Stimulated activated naive B cell treated with anti-CD40 and anti-IgM and Interleukin-4, amounts not matched to agents 10 μg/mL and 1 μg/mL and 100 μg/mL, for 72 hours (primary cell): ENCODE results near the gene PRR35.

Experiments
- ATAC-seq, 2 donors: fragments of 150-1000 bp; cut with Tn5 transposase; replicated peaks; 2 replicates each; pipeline ENCODE4 v1.10.0; 2021; ENCODE audit warnings: moderate library complexity in 1 of 2
- DNase-seq: peaks from one replicate; pipeline ENCODE4 v3.0.0; 2021
- H3K27ac Mint-ChIP-seq: one replicate; pipeline ENCODE4 v1.8.0; 2022; ENCODE audit warnings: mild to moderate bottlenecking, mixed read lengths
- H3K27me3 Mint-ChIP-seq, 2 donors: one replicate each; pipeline ENCODE4 v1.8.0; 2022; ENCODE audit warnings: mixed read lengths in 2 of 2
- H3K36me3 Mint-ChIP-seq, 2 donors: one replicate each; pipeline ENCODE4 v1.8.0; 2022; ENCODE audit warnings: mixed read lengths in 2 of 2, mild to moderate bottlenecking in 1 of 2
- H3K4me1 Mint-ChIP-seq, 2 donors: one replicate each; pipeline ENCODE4 v1.8.0; 2022; ENCODE audit warnings: mixed read lengths in 2 of 2, mild to moderate bottlenecking in 1 of 2
- H3K4me3 Mint-ChIP-seq, 2 donors: one replicate each; pipeline ENCODE4 v1.8.0; 2022; ENCODE audit warnings: mild to moderate bottlenecking in 2 of 2, mixed read lengths in 2 of 2, moderate library complexity in 1 of 2
- H3K9me3 Mint-ChIP-seq, 2 donors: one replicate each; pipeline ENCODE4 v1.8.0; 2022; ENCODE audit warnings: mixed read lengths in 2 of 2, mild to moderate bottlenecking in 1 of 2

PRR35 gene

DNA sequence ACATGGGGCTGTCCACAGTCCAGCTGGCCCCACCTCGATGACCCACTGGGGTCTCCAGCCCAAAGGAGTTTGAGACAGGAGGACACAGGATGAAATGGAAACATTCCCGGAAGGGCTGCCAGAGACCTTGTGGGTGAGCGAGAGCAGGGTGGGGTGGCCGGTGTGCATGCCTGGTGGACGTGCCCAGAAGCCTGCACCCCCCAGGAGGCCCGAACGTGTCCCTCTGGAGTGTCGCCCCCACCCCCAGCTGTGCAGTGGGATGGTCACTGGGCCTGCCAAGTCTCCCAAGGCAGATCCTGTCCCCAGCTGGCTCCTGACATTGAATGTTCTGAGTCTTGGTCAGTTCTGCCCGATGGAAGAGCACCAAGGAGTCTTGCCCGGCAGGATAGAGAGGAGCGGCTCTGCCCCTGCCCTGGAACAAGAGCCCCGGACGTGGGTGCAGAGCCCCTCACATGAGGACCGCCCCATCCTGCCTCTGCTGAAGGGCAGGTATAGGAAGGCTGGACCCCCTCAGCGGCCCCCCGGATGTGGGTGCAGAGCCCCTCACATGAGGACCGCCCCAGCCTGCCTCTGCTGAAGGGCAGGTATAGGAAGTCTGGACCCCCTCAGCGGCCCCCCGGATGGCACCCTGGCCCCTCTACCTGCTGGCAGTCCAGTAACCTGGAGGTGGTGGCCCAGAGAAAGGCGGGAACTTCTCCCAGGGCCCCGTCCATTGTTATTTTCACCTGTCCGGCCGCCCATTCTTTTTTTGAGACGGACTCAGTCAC, 35.7 kb upstream of the PRR35 start:
- H3K36me3 Mint-ChIP-seq: peaks cover 19 to 24% of the 10 kb centered on the region in 2 donors
- H3K27ac Mint-ChIP-seq: peak overlapping the region; percentile 80
- peaks cover 27 to 53% of the 10 kb centered on the region in 2 donors for H3K4me1 Mint-ChIP-seq
- ATAC-seq: no peak
- no peaks in the 10 kb centered on the region for H3K27me3 Mint-ChIP-seq
- DNase-seq: no peak
- no peaks in the 10 kb centered on the region for H3K9me3 Mint-ChIP-seq
- peak overlapping the region; percentile 6 to 55 for H3K4me3 Mint-ChIP-seq

DNA sequence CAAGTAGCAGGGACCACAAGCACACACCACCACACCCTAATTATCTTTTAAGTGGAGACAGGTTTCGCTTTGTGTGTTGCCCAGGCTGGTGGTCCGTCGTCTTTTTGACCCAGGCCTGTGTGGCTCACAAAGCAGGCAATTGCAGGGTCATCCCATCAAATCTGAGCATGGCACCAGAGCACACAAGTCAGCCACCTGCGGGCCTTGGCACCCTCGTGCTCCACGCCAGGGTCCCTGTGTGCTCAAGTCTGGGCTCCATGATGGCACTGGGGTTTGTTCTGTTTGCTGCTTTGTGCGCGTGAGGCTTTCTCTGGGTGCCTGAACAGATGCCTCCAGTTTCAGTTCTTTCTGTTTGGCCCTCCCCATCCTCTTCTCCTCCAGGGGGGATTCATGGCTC, 35.1 kb upstream of the PRR35 start:
- peaks cover 17 to 22% of the 10 kb centered on the region in 2 donors for H3K36me3 Mint-ChIP-seq

DNA sequence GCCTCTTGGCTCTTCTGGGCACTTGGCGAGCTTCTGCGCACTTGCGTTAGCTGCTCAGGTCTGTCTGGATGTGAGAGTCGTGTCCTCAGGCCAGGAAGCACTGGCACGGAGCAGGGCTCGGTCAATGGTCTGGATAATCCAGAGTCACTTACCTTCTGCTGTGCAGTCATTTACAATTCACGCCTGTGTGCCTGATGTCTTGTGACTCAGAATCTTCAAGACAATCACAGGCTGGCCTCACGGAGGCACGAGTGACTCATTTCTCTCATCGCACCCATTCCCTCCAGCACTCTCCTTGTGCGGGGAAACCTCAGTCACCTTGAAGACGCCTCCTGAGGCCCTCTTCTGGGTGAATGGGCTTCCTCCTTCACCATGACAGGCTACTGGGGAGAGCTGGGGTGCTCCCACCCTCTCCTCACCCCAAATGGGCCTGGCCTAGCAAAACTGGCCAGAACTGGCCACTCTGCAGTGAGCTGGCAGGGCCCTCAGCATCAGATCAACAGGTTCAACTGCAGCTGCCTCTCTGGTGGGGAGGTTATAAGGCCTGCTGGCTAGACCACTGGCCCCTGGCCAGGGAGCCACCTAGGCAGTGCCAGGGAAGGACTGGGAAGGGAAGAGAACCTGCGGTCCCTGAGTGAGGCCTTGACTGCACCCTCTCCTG, 34.5 kb upstream of the PRR35 start:
- Mint-ChIP-seq H3K27me3 (no peaks in the 10 kb centered on the region), H3K27ac (peak overlapping the region; percentile 97), H3K36me3 (peaks cover 17 to 21% of the 10 kb centered on the region in 2 donors), H3K4me1 (peaks cover 34 to 65% of the 10 kb centered on the region in 2 donors), H3K9me3 (no peaks in the 10 kb centered on the region), H3K4me3 (peak overlapping the region; percentile 94 to 96)
- ATAC-seq (peak; percentile 17 to 44), DNase-seq (peak; percentile 53)

More for the DNA sequence above, 35.1 kb upstream of the PRR35 start:
- no peak for DNase-seq
- ATAC-seq: no peak
- H3K9me3 Mint-ChIP-seq: no peaks in the 10 kb centered on the region
- peak overlapping the region; percentile 94 to 96 for H3K4me3 Mint-ChIP-seq
- no peaks in the 10 kb centered on the region for H3K27me3 Mint-ChIP-seq
- peak overlapping the region; percentile 97 for H3K27ac Mint-ChIP-seq
- H3K4me1 Mint-ChIP-seq: peaks cover 33 to 59% of the 10 kb centered on the region in 2 donors

DNA sequence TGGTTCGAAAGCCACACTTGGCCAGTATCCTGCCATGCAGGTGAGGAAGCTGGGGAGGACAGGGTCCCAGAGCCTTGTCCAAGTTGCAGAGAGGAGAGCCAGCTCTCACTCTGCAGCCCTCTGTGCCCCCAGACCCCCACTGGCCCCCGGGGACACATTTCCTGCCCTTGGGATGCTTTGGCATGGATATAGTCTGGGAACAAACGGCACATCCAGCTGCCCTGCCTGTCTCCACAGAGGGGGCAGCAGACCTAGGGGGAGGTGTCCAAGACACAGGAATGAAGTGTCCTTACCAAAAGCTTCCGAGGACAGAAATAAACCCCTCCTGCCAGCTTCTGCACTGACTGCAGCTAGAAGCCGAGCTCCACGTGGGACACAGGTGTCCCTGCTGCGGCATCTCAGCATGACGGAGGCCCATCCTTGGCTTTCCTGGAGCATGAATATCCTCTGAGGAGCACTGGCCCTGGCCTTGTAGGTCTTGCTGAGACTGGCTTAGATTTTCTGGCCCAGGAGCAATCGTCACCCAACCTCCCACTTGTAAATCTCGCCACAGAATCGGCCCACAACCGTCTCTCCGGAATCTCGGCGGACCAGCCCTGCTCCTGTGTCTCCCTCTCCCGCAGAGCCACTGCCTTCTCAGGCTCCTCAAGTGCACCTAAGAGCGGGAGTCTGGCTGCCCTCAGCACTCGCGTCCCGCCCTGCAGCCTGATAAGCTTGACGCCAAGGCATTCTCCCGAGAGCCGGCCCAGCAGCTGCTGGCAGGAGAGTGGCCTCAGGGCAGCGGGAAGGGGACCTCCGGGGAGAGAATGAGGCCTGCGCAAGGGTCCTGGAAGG, 33.8 kb upstream of the PRR35 start:
- peak overlapping the region; percentile 97 for H3K27ac Mint-ChIP-seq
- H3K36me3 Mint-ChIP-seq: peaks cover 15 to 18% of the 10 kb centered on the region in 2 donors
- peak in 1 of 2 donors; percentile 1 for ATAC-seq
- peak; percentile 28 for DNase-seq
- H3K4me3 Mint-ChIP-seq: peak overlapping the region; percentile 94 to 96
- no peaks in the 10 kb centered on the region for H3K27me3 Mint-ChIP-seq
- peaks cover 34 to 65% of the 10 kb centered on the region in 2 donors for H3K4me1 Mint-ChIP-seq
- H3K9me3 Mint-ChIP-seq: no peaks in the 10 kb centered on the region

DNA sequence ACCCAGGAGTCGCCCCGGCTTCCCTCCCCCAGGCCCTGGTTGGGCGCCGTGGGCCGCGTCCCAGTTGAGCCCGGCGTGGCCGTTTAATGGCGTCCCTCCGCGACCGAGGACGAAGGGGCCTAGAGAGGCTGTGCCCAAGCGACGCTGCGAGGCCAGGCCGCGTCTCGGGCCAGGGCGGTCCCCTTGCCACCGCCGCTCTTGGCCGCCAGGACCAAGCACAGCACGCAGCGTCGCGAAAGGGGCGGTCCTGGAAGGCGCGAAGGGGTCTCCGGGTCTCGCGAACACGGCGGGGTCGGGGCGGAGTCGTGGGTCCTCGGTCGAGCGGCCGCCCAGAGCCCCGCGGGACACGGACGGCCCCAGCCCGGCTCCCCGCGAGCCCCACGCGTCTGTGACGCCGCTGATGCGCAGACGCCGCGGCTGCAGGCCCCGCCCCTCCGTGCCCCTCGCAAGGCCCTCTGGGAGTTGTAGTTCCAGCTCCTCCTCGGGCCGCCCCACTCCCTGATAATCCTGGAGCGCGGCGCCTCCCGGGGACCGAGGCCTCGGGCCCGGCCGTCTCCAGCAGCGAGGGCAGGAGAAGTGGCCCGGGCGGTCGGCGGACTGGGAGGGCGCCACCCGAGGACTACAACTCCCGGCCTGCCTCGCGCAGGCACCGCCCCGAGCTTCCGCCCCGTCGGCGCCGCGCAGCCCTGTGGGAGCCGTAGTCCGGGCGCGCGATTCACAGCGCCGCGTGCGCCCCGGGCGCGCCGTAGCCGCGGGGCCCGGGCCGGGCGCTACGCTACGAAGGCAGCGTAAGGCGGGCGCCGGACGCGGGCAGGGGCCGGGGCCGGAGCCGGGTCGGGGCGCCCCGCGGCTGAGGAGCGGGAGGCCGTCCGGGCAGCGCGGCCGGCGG, 32.9 kb upstream of the PRR35 start, which contains the start of gene CAPN15:
Gene CAPN15 (plus strand): TSS at position 698 of the 889 bp plus-strand sequence. CDS start 19,127 bp downstream, outside the sequence.
- Mint-ChIP-seq H3K4me1 (peaks cover 34 to 65% of the 10 kb centered on the region in 2 donors), H3K27me3 (no peaks in the 10 kb centered on the region), H3K4me3 (peak within 1 kb of the TSS; percentile 94 to 96), H3K9me3 (no peaks in the 10 kb centered on the region), H3K36me3 (peaks cover 15 to 18% of the 10 kb centered on the region in 2 donors), H3K27ac (peak within 1 kb of the TSS; percentile 97)
- ATAC-seq: peak; percentile 76 to 86
- peak; percentile 89 for DNase-seq

DNA sequence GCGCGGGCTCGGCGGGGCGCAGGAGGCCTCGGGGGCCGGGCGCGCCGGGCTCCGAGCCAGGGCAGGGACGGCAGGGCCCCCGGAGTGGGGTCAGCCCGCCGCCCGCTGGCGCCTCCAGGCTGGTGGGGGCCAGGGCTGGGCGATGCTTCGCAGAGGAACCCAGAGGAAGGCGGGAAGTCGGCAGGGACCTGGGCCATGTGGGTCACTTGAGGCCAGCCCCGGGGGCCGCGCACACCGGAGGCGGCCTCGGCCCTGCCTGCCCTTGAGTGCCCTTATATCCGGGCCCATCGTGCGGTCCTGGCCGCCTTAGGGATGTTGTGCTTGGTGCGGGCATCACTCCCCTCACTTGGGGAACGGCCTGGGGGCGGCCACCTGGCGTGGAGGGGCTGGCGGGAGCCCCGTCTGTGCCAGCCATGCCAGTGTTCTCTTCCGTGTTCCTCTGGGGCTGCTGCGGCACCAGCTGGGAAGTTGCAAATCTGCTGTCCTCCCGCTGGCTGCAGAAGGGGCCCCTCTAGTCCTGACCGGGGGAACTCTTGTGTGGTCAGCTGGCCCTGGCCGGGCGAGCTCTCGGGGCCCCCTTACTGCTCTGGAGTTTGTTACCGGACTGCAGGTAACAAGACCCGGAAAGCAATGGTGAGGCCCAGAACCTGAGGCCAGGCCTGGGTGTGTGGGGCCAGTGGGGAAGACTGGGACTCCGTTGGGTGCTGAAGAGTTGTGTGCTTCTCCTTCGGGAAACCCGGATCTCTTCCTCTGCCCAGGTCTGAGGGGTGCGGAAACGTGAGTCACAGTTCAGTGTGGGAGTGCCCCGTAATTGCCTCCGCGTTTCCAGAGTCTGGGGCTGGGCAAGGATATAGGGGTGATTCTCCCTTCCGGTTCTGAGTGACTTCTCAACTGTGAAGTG, 31.8 kb upstream of the PRR35 start:
- H3K9me3 Mint-ChIP-seq: no peaks in the 10 kb centered on the region
- no peaks in the 10 kb centered on the region for H3K27me3 Mint-ChIP-seq
- peaks cover 11 to 13% of the 10 kb centered on the region in 2 donors for H3K36me3 Mint-ChIP-seq
- peak overlapping the region; percentile 88 to 89 for H3K4me3 Mint-ChIP-seq
- peaks cover 32 to 58% of the 10 kb centered on the region in 2 donors for H3K4me1 Mint-ChIP-seq
- ATAC-seq (peak; percentile 3 to 4), DNase-seq (no peak)
- peak overlapping the region; percentile 93 for H3K27ac Mint-ChIP-seq

DNA sequence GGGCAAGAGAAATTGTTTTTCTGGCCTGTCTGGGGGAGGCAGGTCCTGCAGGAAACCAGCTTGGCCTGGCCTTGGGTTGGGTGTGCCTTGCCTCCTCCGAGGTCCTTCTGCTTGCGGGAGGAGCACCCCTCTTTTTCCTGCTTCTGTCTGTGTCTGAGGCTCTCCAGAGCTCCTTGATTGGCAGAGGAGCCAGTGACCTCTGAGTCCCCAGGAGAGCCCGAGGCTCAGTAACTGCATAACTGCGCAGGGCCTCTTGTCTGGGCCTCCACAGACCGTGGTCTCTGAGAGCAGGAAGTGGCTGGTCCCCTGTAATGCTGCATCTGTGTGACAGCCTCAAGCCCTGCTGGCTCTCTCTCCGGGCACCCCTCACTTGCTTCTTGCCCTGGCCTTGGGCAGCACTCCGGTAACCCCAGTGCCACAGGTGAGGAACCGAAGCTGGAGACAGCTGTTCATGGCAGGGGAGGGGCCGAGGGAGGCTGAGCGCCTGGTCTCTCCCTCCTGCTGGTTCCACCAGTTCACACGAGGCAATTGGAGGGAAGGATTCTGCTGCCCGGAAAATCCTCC, 31.1 kb upstream of the PRR35 start:
- no peaks in the 10 kb centered on the region for H3K27me3 Mint-ChIP-seq
- ATAC-seq (no peak), DNase-seq (no peak)
- H3K9me3 Mint-ChIP-seq: no peaks in the 10 kb centered on the region
- H3K36me3 Mint-ChIP-seq: peaks cover 5 to 11% of the 10 kb centered on the region in 2 donors
- peaks cover 28 to 51% of the 10 kb centered on the region in 2 donors for H3K4me1 Mint-ChIP-seq
- H3K27ac Mint-ChIP-seq: peak overlapping the region; percentile 93
- H3K4me3 Mint-ChIP-seq: peak overlapping the region; percentile 88 to 89

DNA sequence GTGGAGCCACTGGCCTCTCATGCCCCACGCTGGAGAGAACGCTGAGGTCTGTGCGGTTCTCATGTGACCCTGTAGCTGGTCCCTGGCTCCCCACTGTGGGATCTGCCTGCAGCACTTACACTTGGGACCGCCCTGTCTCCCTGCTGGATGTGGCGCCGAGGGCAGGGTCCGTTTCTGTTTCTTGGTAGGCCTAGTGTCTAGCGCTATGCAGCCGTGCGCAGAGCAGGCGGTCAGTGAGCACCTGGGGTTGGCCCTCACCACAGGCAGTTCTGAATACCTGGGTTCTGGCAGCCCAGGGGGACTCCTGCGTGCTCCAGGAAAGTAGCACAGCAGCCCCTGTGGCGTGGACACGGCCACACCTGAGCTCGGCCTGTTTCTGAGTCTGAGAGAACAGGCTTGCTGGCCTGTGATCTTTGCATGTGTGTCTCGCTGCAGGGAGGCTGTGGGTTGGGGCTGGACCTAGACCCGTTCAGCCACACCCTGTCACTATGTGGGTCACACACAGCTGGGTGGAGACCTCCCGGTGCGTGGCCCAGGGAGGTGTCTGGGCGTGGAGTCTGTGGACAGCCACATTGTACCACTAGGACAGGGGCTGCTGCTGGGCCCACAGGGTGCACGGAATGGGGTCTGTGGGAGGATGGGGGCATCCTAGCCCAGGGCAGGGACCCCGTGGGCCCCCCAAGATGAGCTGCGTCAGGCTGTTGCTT, 29.9 kb upstream of the PRR35 start:
- DNase-seq (no peak), ATAC-seq (no peak)
- Mint-ChIP-seq H3K4me3 (peak overlapping the region; percentile 39 to 44), H3K27ac (peak overlapping the region; percentile 14), H3K4me1 (peaks cover 22 to 39% of the 10 kb centered on the region in 2 donors), H3K36me3 (peaks cover 2 to 8% of the 10 kb centered on the region in 2 donors), H3K27me3 (no peaks in the 10 kb centered on the region), H3K9me3 (no peaks in the 10 kb centered on the region)

DNA sequence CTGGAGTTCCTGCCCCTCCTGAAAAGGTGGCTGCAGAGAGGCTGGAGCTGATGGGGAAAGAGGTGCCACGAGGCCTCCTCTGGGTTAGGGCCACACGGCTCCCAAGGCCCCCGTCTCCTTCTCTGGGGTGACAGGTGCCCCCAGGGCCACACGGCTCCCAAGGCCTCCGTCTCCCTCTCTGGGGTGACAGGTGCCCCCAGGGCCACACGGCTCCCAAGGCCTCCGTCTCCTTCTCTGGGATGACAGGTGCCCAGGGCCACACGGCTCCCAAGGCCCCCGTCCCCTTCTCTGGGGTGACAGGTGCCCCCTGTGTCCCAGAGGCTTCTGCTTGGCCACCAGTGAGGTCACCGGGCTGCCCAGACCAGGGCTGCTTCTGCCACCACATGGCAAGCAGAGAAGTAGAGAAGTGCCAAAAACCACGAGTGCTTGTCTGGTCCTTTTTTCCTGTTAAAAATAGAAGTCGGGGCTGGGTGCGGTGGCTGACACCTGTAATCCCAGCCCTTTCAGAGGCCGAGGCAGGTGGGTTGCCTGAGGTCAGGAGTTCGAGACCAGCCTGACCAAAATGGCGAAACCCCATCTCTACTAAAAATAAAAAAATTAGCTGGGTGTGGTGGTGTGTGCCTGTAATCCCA, 28.6 kb upstream of the PRR35 start:
- no peak for ATAC-seq
- no peaks in the 10 kb centered on the region for H3K27me3 Mint-ChIP-seq
- no peak overlapping the region for H3K27ac Mint-ChIP-seq
- no peak for DNase-seq
- H3K36me3 Mint-ChIP-seq: peaks cover 0 to 3% of the 10 kb centered on the region in 2 donors
- H3K4me3 Mint-ChIP-seq: no peak overlapping the region
- H3K4me1 Mint-ChIP-seq: peaks cover 14 to 26% of the 10 kb centered on the region in 2 donors
- no peaks in the 10 kb centered on the region for H3K9me3 Mint-ChIP-seq

DNA sequence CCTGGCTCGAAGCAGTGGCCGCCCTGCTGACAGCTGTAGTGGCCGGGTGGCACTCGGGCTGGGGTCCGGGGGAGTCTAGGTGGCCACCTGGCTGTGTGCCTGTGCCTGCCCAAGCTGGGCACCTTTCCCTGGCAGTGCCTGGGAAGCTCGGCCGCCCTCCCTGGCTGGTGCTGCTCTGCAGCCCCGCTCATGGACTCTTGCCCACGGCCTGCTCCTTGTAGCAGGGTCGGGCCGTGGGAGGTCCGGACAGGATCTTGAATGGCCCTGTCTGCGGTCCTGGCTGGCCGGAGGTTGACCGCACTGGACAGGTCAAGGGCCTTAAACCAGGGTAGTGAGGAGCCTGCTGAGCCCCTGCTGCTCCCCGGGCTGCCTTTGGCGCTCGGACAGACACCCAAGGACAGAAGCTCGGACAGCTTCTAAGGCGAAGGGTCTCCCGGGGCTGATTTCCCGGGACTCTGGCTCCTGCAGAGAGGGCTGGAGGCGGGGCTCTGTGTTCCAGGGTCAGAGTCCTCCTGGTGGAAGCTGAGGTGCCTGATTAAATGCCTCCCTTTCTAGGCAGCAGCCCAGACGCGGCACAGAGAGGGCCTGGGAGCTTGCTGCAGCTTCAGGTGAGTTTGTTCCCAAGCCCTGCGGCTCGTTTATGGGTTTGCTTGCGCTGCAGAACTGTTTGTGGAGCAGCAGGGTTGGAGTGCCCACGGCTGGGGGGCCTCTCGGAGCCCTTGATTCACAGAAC, 26.6 kb upstream of the PRR35 start:
- H3K4me3 Mint-ChIP-seq: no peak overlapping the region
- H3K27ac Mint-ChIP-seq: no peak overlapping the region
- DNase-seq (no peak), ATAC-seq (no peak)
- no peaks in the 10 kb centered on the region for H3K9me3 Mint-ChIP-seq
- H3K4me1 Mint-ChIP-seq: peaks cover 14 to 21% of the 10 kb centered on the region in 2 donors
- no peaks in the 10 kb centered on the region for H3K27me3 Mint-ChIP-seq
- peaks cover 8 to 11% of the 10 kb centered on the region in 2 donors for H3K36me3 Mint-ChIP-seq

DNA sequence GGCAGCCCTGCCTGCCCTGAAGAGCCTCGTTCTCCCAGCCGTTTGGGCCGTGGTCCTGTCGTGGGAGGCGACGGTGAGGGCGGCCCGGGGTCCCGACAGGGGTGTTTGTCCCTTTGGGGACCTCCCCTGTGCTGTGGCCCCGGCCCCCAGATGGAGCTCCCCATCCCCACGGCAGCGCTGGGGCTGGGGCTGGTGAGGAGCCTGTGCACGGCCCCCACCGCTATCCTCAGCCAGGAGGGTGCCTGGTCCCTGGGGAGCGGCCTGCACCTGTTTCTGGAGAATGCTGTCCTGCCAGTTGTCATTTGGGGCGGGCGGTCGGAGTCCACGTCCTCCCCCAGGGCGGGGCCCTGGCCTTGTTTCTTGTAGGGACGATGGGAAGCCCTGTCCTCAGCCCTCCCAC, 26.1 kb upstream of the PRR35 start:
- peaks cover 10 to 13% of the 10 kb centered on the region in 2 donors for H3K36me3 Mint-ChIP-seq
- DNase-seq (no peak), ATAC-seq (no peak)
- H3K27ac Mint-ChIP-seq: no peak overlapping the region
- H3K9me3 Mint-ChIP-seq: no peaks in the 10 kb centered on the region
- peaks cover 9 to 15% of the 10 kb centered on the region in 2 donors for H3K4me1 Mint-ChIP-seq
- H3K4me3 Mint-ChIP-seq: no peak overlapping the region
- no peaks in the 10 kb centered on the region for H3K27me3 Mint-ChIP-seq
